OCI-LY3 (cell line): ENCODE data around the gene UFSP2.

Source experiments
- H2AFZ ChIP-seq: fragments of 200-600, 300-600 bp; shearing (Covaris generic); 2 replicates; pipeline ENCODE4 v1.6.0; 2014; ENCODE audit warnings: antibody characterized with exemption, low read depth, low read length
- H3K27ac ChIP-seq: fragments of 200-600, 300-600 bp; sonication (generic); 2 replicates; pipeline ENCODE4 v1.5.1; 2014; ENCODE audit warnings: mild to moderate bottlenecking, low read length, moderate library complexity, mixed read lengths
- H3K27me3 ChIP-seq: fragments of 200-600, 300-600 bp; sonication (generic); 2 replicates; pipeline ENCODE4 v1.6.1; 2014; ENCODE audit warnings: low read depth, low read length, mixed read lengths
- H3K36me3 ChIP-seq: fragments of 200-600, 300-600 bp; sonication (generic); replicated peaks from 2 replicates; pipeline ENCODE3; 2014; ENCODE audit warnings: low read depth, low read length, mixed read lengths
- H3K4me1 ChIP-seq: fragments of 300-600, 200-600 bp; sonication (generic); 2 replicates; pipeline ENCODE4 v1.6.1; 2014; ENCODE audit warnings: low read length, mixed read lengths
- H3K4me2 ChIP-seq: fragments of 200-600, 300-600 bp; sonication (generic); 2 replicates; pipeline ENCODE4 v1.6.1; 2014; ENCODE audit warnings: low read length, mixed read lengths
- H3K4me3 ChIP-seq: fragments of 300-600, 200-600 bp; sonication (generic); 2 replicates; pipeline ENCODE4 v1.5.1; 2014; ENCODE audit warnings: antibody characterized with exemption, mild to moderate bottlenecking, low read length, moderate library complexity
- H3K79me2 ChIP-seq: fragments of 300-600, 200-600 bp; shearing (Covaris generic); 2 replicates; pipeline ENCODE4 v1.6.1; 2014; ENCODE audit warnings: mild to moderate bottlenecking, low read length, mixed read lengths
- H3K9ac ChIP-seq: fragments of 300-600, 200-600 bp; shearing (Covaris generic); 2 replicates; pipeline ENCODE4 v1.6.0; 2014; ENCODE audit warnings: mild to moderate bottlenecking, low read length, moderate library complexity
- H3K9me3 ChIP-seq: fragments of 200-600, 300-600 bp; shearing (Covaris generic); 2 replicates; pipeline ENCODE4 v1.6.1; 2014; ENCODE audit warnings: low read length, mixed read lengths; ENCODE audit not compliant: insufficient read depth
- H4K20me1 ChIP-seq: fragments of 200-600, 300-600 bp; sonication (generic); 2 replicates; pipeline ENCODE4 v1.6.1; 2016; ENCODE audit warnings: low read length, mixed read lengths; ENCODE audit not compliant: insufficient read depth
- CTCF ChIP-seq: fragments of 200-600, 300-600 bp; sonication (generic); IDR thresholded peaks from 2 replicates; pipeline ENCODE4 v1.5.1; 2014; ENCODE audit warnings: antibody characterized with exemption, low read length, low read depth
- EZH2phosphoT487 ChIP-seq: fragments of 200-600 bp; shearing (Covaris generic); IDR thresholded peaks from 2 replicates; pipeline ENCODE4 v1.6.1; 2018; ENCODE audit warnings: antibody characterized with exemption, mixed run types, low read depth

UFSP2 gene

GRCh38 chr4:185429660-185430059 lies 3.9 kb upstream of the UFSP2 start:
- Histone ChIP-seq H3K27me3 (no peaks in the 10 kb centered on the region), H4K20me1 (no peaks in the 10 kb centered on the region), H3K79me2 (no peaks in the 10 kb centered on the region), H3K27ac (no peak overlapping the region), H3K4me1 (peaks cover 3% of the 10 kb centered on the region; the same call in 1 of the 2 replicates), H3K4me3 (no peak overlapping the region), H2AFZ (no peak overlapping the region), H3K9ac (no peak overlapping the region), H3K9me3 (no peaks in the 10 kb centered on the region), H3K4me2 (no peak overlapping the region), H3K36me3 (no peaks in the 10 kb centered on the region)
- no peak for TF ChIP-seq CTCF
- no peak for TF ChIP-seq EZH2phosphoT487

- no peak overlapping the region for H3K9ac ChIP-seq
- no peak overlapping the region for H2AFZ ChIP-seq
- peak overlapping the region; percentile 20; the same call in 1 of the 2 replicates for H3K4me2 ChIP-seq
Observed at GRCh38 chr4:185426960-185427688, 1.4 kb upstream of the UFSP2 start.

GRCh38 chr4:185424905-185425646 lies 688 bp downstream of the UFSP2 start:
- H3K4me2 ChIP-seq: peak overlapping the region; percentile 72
- H3K4me3 ChIP-seq: peak overlapping the region; percentile 86
- no peaks in the 10 kb centered on the region for H4K20me1 ChIP-seq
- no peak overlapping the region for H3K27ac ChIP-seq
- peak overlapping the region; percentile 68 for H3K9ac ChIP-seq
- H3K79me2 ChIP-seq: no peaks in the 10 kb centered on the region
- H3K9me3 ChIP-seq: no peaks in the 10 kb centered on the region
- H3K4me1 ChIP-seq: peaks cover 3% of the 10 kb centered on the region; the same call in 1 of the 2 replicates
- H3K27me3 ChIP-seq: no peaks in the 10 kb centered on the region
- TF ChIP-seq CTCF (no peak), EZH2phosphoT487 (no peak)
- H3K36me3 ChIP-seq: no peaks in the 10 kb centered on the region
- H2AFZ ChIP-seq: no peak overlapping the region

More at GRCh38 chr4:185426960-185427688, 1.4 kb upstream of the UFSP2 start:
- Histone ChIP-seq H3K79me2 (no peaks in the 10 kb centered on the region), H3K4me1 (peaks cover 3% of the 10 kb centered on the region; the same call in 1 of the 2 replicates), H4K20me1 (no peaks in the 10 kb centered on the region), H3K27me3 (no peaks in the 10 kb centered on the region), H3K36me3 (no peaks in the 10 kb centered on the region), H3K27ac (no peak overlapping the region), H3K9me3 (no peaks in the 10 kb centered on the region), H3K4me3 (no peak overlapping the region)
- no peak for TF ChIP-seq CTCF
- no peak for TF ChIP-seq EZH2phosphoT487

- H3K79me2 ChIP-seq: no peaks in the 10 kb centered on the region
- H3K36me3 ChIP-seq: no peaks in the 10 kb centered on the region
- peaks cover 3% of the 10 kb centered on the region; the same call in 1 of the 2 replicates for H3K4me1 ChIP-seq
- no peak overlapping the region for H3K27ac ChIP-seq
- H3K9me3 ChIP-seq: no peaks in the 10 kb centered on the region
- no peaks in the 10 kb centered on the region for H3K27me3 ChIP-seq
- no peak overlapping the region for H3K4me2 ChIP-seq
- no peak overlapping the region for H3K9ac ChIP-seq
- no peak overlapping the region for H2AFZ ChIP-seq
- H3K4me3 ChIP-seq: no peak overlapping the region
- H4K20me1 ChIP-seq: no peaks in the 10 kb centered on the region
- no peak for TF ChIP-seq EZH2phosphoT487
- TF ChIP-seq CTCF: no peak
Observed at GRCh38 chr4:185421366-185422124, 4.2 kb downstream of the UFSP2 start.
